HG02870 (cell line): ENCODE measurements around the gene SLC16A13.
"Not testable (repeated sequence)": the region's sequence is repeated elsewhere in the genome, so short reads cannot be mapped to it uniquely, and the experiment has no call there.

Source experiments
- ATAC-seq: cut with Tn5 transposase; IDR thresholded peaks from one replicate; pipeline ENCODE4 v1.9.1; 2021; ENCODE audit warnings: mild to moderate bottlenecking, moderate library complexity; ENCODE audit not compliant: unreplicated experiment

The SLC16A13 gene

GRCh38 chr17:7026471-7027115 is 9.2 kb upstream of the SLC16A13 start:
- no peak for ATAC-seq

- no peak for ATAC-seq
Measured at GRCh38 chr17:7027335-7027734, 8.5 kb upstream of the SLC16A13 start.

GRCh38 chr17:7029096-7029495 is 6.7 kb upstream of the SLC16A13 start:
- no peak for ATAC-seq

GRCh38 chr17:7029659-7030058 is 6.2 kb upstream of the SLC16A13 start:
- ATAC-seq, result no peak

GRCh38 chr17:7034955-7035590 is 742 bp upstream of the SLC16A13 start:
- peak; percentile 7 for ATAC-seq

GRCh38 chr17:7038025-7038862 is 2.4 kb downstream of the SLC16A13 start:
- ATAC-seq, result no peak

GRCh38 chr17:7039832-7040231 is 4.0 kb downstream of the SLC16A13 start:
- ATAC-seq, result no peak

- no peak for ATAC-seq
Measured at GRCh38 chr17:7041607-7042500, 6.0 kb downstream of the SLC16A13 start.

GRCh38 chr17:7042501-7043181 is 6.8 kb downstream of the SLC16A13 start:
- ATAC-seq, result no peak

GRCh38 chr17:7043182-7043496 is 7.3 kb downstream of the SLC16A13 start:
- ATAC-seq, result no peak

- no peak for ATAC-seq
Measured at GRCh38 chr17:7043497-7044198, 7.8 kb downstream of the SLC16A13 start, which contains the start of gene SLC16A11. Gene SLC16A11, minus strand, starts transcription at chr17:7044092. Its CDS starts 579 bp downstream, at chr17:7043513.

GRCh38 chr17:7045492-7046126 is 9.8 kb downstream of the SLC16A13 start:
- ATAC-seq, result no peak

- ATAC-seq, result no peak
Measured at GRCh38 chr17:7046127-7046724, 10.4 kb downstream of the SLC16A13 start.

- not testable (repeated sequence) for ATAC-seq
Measured at GRCh38 chr17:7046725-7047397, 11.0 kb downstream of the SLC16A13 start.

GRCh38 chr17:7047566-7047965 is 11.8 kb downstream of the SLC16A13 start:
- no peak for ATAC-seq

- ATAC-seq, result no peak
Measured at GRCh38 chr17:7048968-7049367, 13.2 kb downstream of the SLC16A13 start.

GRCh38 chr17:7050583-7050982 is 14.8 kb downstream of the SLC16A13 start:
- ATAC-seq, result not testable (repeated sequence)

- ATAC-seq, result no peak
Measured at GRCh38 chr17:7056386-7056785, 20.6 kb downstream of the SLC16A13 start.
